HEK293 (cell line): ENCODE measurements around the gene LMLN.

Experiments
- KLF1 ChIP-seq: fragments of 450-650 bp; formaldehyde crosslinking; IDR thresholded peaks from 2 replicates; pipeline ENCODE4 v1.5.1; 2016; ENCODE audit warnings: missing biosample characterization, missing genetic modification characterization
- YY1 ChIP-seq: fragments of 450-650 bp; formaldehyde crosslinking; IDR thresholded peaks from 2 replicates; pipeline ENCODE4 v1.5.1; 2018; ENCODE audit warnings: missing biosample characterization, missing genetic modification characterization
- ZBTB21 ChIP-seq: fragments of 450-650 bp; formaldehyde crosslinking; IDR thresholded peaks from 2 replicates; pipeline ENCODE4 v1.5.1; 2017; ENCODE audit warnings: missing biosample characterization, missing genetic modification characterization
- ZNF140 ChIP-seq: fragments of 450-650 bp; formaldehyde crosslinking; IDR thresholded peaks from 2 replicates; pipeline ENCODE4 v1.5.1; 2016; ENCODE audit warnings: missing biosample characterization, missing genetic modification characterization
- ZNF184 ChIP-seq: fragments of 450-650 bp; IDR thresholded peaks from 2 replicates; pipeline ENCODE4 v1.5.1; 2018; ENCODE audit warnings: missing biosample characterization, mild to moderate bottlenecking, missing genetic modification characterization
- ZNF202 ChIP-seq: fragments of 450-650 bp; formaldehyde crosslinking; IDR thresholded peaks from 2 replicates; pipeline ENCODE4 v1.5.1; 2016; ENCODE audit warnings: missing biosample characterization, missing genetic modification characterization, borderline replicate concordance
- ZNF24 ChIP-seq: fragments of 450-650 bp; formaldehyde crosslinking; IDR thresholded peaks from 2 replicates; pipeline ENCODE4 v1.5.1; 2016; ENCODE audit warnings: missing biosample characterization, missing genetic modification characterization
- ZNF324 ChIP-seq: fragments of 450-650 bp; formaldehyde crosslinking; IDR thresholded peaks from 2 replicates; pipeline ENCODE4 v1.5.1; 2016; ENCODE audit warnings: missing biosample characterization, missing genetic modification characterization
- ZNF701 ChIP-seq: fragments of 450-650 bp; formaldehyde crosslinking; IDR thresholded peaks from 2 replicates; pipeline ENCODE4 v1.5.1; 2016; ENCODE audit warnings: missing biosample characterization, missing genetic modification characterization
- ZNF792 ChIP-seq: fragments of 450-650 bp; formaldehyde crosslinking; IDR thresholded peaks from 2 replicates; pipeline ENCODE4 v1.5.1; 2016; ENCODE audit warnings: missing biosample characterization, missing genetic modification characterization
- TF ChIP-seq, protein P1 (sequence below): fragments of 450-650 bp; formaldehyde crosslinking; IDR thresholded peaks from 2 replicates; pipeline ENCODE4 v1.5.1; 2016; ENCODE audit warnings: missing biosample characterization, missing genetic modification characterization
- TF ChIP-seq, protein P2 (sequence below): sonication (generic); formaldehyde crosslinking; IDR thresholded peaks from 2 replicates; pipeline ENCODE4 v1.8.1; 2022; ENCODE audit warnings: mild to moderate bottlenecking, moderate library complexity, missing genetic modification reagents

DNA sequence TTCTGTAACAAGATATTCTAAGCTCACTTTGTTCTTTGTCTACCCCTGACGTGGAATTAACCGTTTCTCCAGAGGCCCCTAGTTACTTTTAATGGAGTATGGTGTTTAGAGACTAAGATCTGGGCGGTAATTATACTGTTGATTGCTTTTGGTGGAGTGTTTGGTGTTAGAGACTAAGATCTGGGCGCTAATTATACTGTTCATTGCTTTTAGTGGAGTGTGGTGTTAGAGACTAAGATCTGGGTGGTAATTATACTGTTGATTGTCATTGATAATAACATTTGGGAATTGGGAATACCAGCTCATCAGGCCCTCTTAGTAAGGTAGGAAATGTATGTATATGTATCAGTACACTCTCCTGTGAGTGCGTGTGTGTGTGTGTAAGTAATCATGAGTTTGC is 66.6 kb downstream of the LMLN start:
- TF ChIP-seq ZNF184 (no peak), YY1 (no peak), ZNF324 (tag by site-specific recombination) (no peak), KLF1 (no peak), ZNF792 (no peak), ZNF202 (tag by site-specific recombination) (no peak), ZNF140 (tag by site-specific recombination) (no peak), ZNF24 (tag by site-specific recombination) (no peak), ZNF701 (no peak), ZBTB21 (tag by site-specific recombination) (no peak)
- TF ChIP-seq, protein P1, sequence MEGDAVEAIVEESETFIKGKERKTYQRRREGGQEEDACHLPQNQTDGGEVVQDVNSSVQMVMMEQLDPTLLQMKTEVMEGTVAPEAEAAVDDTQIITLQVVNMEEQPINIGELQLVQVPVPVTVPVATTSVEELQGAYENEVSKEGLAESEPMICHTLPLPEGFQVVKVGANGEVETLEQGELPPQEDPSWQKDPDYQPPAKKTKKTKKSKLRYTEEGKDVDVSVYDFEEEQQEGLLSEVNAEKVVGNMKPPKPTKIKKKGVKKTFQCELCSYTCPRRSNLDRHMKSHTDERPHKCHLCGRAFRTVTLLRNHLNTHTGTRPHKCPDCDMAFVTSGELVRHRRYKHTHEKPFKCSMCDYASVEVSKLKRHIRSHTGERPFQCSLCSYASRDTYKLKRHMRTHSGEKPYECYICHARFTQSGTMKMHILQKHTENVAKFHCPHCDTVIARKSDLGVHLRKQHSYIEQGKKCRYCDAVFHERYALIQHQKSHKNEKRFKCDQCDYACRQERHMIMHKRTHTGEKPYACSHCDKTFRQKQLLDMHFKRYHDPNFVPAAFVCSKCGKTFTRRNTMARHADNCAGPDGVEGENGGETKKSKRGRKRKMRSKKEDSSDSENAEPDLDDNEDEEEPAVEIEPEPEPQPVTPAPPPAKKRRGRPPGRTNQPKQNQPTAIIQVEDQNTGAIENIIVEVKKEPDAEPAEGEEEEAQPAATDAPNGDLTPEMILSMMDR (tag by site-specific recombination): no peak
- TF ChIP-seq, protein P2, sequence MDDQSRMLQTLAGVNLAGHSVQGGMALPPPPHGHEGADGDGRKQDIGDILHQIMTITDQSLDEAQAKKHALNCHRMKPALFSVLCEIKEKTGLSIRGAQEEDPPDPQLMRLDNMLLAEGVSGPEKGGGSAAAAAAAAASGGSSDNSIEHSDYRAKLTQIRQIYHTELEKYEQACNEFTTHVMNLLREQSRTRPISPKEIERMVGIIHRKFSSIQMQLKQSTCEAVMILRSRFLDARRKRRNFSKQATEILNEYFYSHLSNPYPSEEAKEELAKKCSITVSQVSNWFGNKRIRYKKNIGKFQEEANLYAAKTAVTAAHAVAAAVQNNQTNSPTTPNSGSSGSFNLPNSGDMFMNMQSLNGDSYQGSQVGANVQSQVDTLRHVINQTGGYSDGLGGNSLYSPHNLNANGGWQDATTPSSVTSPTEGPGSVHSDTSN (CRISPR knock-in tag): no peak
